ENCODE measurements around the gene SLC6A19.
A peak's percentile ranks its signal among the peaks of the same experiment; 100 is the strongest.

The SLC6A19 gene

DNA sequence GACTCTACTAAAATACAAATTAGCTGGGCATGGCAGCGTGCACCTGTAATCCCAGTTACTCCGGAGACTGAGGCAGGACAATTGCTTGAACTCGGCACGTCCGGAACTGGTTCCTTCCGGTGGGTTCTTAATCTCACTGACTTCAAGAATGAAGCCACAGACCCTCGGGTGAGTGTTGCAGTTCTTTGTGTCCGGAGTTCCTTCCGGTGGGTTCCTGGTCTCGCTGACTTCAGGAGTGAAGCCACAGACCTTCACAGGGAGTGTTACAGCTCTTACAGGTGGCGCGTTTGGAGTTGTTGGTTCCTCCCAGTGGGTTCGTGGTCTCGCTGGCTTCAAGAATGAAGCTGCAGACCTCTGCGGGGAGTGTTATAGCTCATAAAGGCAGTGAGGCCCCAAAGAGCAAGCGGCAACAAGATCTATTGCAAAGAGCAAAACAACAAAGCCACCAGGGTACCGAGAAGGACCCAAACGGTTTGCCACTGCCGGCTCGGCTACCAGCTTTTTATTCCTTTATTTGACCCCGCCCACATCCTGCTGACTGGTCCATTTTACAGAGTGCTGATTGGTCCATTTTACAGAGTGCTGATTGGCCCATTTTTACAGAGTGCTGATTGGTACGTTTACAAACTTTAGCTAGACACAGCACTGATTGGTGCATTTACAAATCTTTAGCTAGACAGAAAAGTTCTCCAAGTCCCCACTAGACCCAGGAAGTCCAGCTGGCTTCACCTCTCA lies 28.6 kb upstream of the SLC6A19 start:
- H3K4me3 ChIP-seq = no peak overlapping the region
- DNase-seq (ENCODE audit: low spot score) = no peak
- TF ChIP-seq, protein P1, sequence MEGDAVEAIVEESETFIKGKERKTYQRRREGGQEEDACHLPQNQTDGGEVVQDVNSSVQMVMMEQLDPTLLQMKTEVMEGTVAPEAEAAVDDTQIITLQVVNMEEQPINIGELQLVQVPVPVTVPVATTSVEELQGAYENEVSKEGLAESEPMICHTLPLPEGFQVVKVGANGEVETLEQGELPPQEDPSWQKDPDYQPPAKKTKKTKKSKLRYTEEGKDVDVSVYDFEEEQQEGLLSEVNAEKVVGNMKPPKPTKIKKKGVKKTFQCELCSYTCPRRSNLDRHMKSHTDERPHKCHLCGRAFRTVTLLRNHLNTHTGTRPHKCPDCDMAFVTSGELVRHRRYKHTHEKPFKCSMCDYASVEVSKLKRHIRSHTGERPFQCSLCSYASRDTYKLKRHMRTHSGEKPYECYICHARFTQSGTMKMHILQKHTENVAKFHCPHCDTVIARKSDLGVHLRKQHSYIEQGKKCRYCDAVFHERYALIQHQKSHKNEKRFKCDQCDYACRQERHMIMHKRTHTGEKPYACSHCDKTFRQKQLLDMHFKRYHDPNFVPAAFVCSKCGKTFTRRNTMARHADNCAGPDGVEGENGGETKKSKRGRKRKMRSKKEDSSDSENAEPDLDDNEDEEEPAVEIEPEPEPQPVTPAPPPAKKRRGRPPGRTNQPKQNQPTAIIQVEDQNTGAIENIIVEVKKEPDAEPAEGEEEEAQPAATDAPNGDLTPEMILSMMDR (IDR thresholded peaks at IDR 0.05) = no peak
- H3K27ac ChIP-seq = no peak overlapping the region

DNA sequence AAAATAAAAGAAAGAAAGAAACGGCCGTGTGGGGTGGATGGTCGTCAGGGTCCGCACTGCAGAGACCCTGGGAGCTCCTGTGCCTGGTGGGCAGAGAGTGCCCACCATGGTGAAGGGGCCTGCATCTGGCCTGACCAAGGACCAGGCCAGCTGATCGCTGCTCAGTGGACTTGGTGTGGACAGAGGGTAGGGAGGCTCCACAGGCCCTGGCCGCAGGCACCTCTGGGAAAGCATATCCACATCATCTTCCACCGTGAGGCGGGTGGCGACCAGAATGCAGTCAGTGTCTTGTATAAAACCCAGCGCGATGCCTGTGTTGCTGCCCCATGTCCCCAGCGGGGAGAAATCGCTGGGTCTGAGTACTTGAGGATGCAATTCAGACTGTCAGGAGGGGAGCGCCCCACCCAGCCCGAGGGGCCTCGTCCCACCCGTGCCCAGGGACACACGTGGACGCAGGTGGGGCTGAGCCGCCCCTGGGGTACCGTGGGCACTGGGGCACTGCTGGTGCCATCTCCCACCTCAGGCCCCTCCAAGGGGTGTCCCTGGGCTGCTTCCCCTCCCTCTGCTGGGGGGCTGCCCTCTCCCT lies 27.8 kb upstream of the SLC6A19 start:
- DNase-seq (ENCODE audit: low spot score) = no peak
- H3K4me3 ChIP-seq = no peak overlapping the region
- H3K27ac ChIP-seq = no peak overlapping the region
- TF ChIP-seq, protein P1 (IDR thresholded peaks at IDR 0.05) = no peak

DNA sequence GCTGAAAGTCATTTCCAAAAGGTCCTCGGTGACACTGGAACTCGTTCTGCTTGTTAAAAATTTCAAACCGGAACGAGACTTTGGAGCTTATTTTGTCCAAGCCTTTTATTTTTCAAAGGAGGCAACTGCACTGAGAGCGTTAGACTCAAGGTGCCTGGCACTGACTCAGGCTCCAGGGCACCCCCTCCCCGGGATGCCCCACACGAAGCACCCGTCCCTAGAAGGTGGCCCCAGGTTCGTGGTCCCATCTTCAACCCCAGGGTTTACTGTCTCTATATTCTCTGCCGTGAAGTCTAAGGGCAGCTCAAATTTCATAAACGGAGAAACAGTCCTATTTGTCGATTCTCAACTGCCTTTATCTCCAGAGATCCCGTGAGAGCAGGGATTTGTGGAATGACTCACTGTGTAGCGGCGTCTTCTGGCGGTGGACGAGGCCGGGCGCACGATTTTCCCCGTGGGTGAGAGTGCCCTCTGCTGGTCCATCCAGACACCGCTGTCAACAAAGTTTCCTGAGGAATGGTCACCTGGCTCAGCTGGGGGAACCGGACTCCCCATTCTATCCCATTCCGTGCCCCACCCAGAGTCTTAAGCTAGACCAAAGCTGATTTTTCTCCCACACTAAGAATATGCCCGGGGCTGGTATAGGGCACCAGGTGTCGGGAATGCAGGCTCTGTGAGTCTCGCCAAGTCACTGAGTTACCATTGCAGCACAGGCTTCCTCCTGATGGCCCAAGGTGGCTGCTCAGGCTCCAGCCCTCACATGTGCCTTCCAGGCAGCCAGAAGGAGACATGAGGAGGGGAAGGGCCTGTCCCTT lies 27.1 kb upstream of the SLC6A19 start:
- TF ChIP-seq, protein P1 (IDR thresholded peaks at IDR 0.05) = peak; percentile 16
- no peak for DNase-seq (ENCODE audit: low spot score)
- Histone ChIP-seq H3K27ac (no peak overlapping the region), H3K4me3 (no peak overlapping the region)

DNA sequence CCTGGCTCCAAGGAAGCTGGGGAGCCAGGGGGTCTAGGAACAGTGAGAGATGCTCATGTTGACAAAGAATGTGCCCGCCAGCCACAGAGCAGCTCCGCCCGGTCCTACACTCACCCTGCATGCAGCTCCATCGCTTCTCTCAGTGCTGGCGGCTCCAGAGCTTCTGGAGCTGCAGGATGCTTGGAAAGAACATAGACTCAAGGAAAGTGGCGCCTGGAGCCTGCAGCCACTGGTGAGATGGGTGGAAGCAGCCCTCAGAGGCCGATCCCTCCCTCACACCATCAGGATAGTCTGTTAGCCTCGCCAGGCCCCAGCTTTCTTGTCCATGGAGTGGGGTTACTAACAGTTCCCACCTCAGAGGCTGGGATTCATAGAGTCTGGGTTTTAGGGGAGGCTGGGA lies 26.4 kb upstream of the SLC6A19 start:
- TF ChIP-seq, protein P1 (IDR thresholded peaks at IDR 0.05) = no peak
- Histone ChIP-seq H3K4me3 (no peak overlapping the region), H3K27ac (no peak overlapping the region)
- no peak for DNase-seq (ENCODE audit: low spot score)

DNA sequence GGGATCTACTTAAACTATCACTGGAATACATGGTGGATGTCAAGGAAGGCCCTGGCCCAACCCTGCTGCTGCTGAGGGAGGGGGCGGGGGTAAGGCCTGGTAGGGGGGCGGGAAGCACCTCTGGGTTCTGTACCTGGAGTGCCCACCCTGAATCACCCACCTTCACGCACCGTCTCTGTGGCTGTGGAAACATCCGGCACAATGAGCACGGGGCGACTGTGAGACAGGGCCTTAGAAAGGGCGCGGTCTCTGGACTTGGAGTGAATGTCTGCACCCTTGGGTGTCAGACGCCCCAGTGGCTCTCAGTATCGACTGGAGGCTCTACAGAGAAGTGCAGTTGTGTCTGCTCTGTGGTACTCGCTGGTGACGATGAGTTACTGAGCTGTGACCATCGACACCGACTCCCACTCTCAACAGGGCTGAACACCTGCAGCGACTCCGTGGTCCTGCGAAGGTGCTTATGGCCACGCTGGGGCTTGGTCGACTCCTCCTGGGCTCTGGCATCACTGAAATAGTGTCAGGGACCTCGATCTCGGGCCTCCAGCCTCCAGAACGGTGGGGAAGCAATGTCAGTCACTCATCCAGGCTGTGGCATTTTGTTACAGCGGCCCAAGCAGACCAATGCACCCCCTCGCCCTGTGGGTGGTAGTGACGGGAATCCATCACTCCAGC lies 25.5 kb upstream of the SLC6A19 start:
- no peak overlapping the region for H3K4me3 ChIP-seq
- DNase-seq (ENCODE audit: low spot score) = no peak
- no peak overlapping the region for H3K27ac ChIP-seq
- TF ChIP-seq, protein P1 (IDR thresholded peaks at IDR 0.05) = no peak

DNA sequence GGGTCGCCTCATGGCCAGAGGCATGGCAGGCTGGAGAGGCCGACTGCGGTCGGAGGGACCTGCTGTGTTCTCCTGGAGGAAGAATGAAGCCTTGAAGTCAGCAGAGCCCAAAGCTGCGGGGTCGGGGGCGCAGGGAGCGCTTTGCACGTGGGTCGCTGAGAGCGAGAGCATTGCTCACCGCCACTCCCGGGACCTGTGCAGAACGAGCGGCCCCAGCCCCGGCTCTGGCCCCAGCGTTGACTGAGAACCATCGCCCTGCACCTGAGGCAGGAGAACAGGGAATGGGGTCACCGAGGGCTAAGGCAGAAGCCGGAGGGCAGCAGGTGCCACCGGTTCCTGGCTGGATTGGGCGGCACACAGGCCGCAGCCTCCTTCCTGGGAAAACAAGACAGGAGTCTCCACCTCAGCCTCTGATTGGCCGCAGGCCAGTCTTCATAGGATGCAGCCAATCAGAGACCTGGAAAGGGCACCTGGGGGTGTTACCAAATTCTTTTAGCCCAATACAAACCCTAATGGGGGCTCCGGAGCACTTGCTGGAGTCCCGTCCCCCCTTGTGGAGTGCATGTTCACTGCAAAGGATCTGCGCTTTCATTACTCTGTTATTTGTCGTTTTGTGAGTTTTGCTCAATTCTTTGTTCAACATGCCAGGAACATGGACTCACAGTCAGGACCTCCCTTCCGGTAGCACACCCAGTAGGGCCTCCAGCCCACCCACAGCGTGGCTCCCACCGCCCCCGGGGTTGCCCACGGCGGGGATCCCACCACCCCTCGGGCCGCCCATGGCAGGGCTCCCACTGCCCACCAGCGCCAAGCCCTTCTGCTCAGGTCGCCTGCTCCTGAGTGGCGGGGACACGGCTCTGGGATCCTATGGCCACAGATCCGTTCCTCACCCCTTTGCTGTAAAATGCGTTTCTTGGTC lies 24.7 kb upstream of the SLC6A19 start:
- DNase-seq (ENCODE audit: low spot score) = no peak
- Histone ChIP-seq H3K4me3 (no peak overlapping the region), H3K27ac (no peak overlapping the region)
- TF ChIP-seq, protein P1 (IDR thresholded peaks at IDR 0.05) = no peak

Data from coronary artery (tissue), 2 donors.